MM.1S (cell line): ENCODE results near the gene POP7.

Experiments used
- CTCF ChIP-seq: fragments of 300-600 bp; sonication (generic); IDR thresholded peaks from 2 replicates; pipeline ENCODE4 v1.5.1; 2016; ENCODE audit warnings: antibody characterized with exemption, low read length, mixed read lengths
- EZH2 ChIP-seq: fragments of 300-600 bp; sonication (generic); optimal IDR thresholded peaks from 2 replicates; pipeline ENCODE3; 2017; ENCODE audit warnings: low read depth, mild to moderate bottlenecking, antibody characterized with exemption, low read length, mixed read lengths

- TF ChIP-seq CTCF (no peak), EZH2 (no peak)
These were observed at the start of gene POP7 for GRCh38 chr7:100705753-100706671.
